Vagina (tissue), 2 donors: ENCODE measurements around the gene MYRIP.

Source experiments
- CTCF ChIP-seq, 3 experiments: fragments of 450-650 bp in 2 of 3; fragments of 200-600 bp in 1 of 3; sonication (generic) in 1 of 3; IDR thresholded peaks; one replicate each; pipeline ENCODE4 v1.5.1; 2017 to 2019; ENCODE audit warnings: antibody characterized with exemption in 3 of 3, mild to moderate bottlenecking in 2 of 3, moderate library complexity in 2 of 3
- POLR2A ChIP-seq, 2 donors: fragments of 450-650 bp; IDR thresholded peaks; one replicate each; pipeline ENCODE4 v1.6.1; 2017; ENCODE audit warnings: antibody characterized with exemption in 2 of 2, mild to moderate bottlenecking in 2 of 2, moderate library complexity in 2 of 2

- no peak for TF ChIP-seq CTCF (IDR thresholded peaks at IDR 0.05)
- no peak for TF ChIP-seq POLR2A (IDR thresholded peaks at IDR 0.05)
These were observed 127.4 kb downstream of the MYRIP start for GRCh38 chr3:39936848-39937247.
